ENCODE measurements around the gene CELF2.

The CELF2 gene

DNA sequence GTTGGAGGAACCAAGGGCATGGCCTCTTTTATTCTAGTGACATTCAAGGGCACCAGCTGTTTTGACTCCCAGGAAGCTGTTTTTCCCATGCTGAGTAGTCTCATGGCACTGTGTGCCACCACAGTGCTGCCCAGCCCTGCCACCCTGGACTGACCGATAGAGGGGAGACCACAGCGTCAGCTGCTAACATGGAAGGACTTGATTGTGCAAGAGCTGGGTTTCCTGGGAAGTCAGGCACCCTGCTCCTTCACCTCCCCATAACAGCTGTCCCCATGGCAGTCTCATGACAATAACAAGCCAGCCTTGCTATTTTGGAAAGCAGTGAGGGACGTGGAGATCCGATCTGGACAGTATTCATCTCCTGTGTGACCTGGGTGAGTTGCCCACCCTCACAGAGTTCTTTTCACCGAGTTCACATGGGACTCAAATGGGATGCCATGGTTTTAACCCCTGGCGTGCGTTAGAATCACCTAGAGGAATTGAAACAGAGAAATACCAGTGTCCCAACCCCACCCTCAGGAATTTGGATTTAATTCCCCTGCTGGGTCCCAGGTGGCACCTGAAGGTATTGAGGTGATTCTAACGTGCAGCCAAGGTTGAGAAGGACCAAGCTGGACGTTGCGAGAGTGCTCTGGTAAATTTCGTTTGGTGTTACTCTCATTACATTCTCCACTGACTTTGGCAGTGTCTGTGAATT is 174.8 kb downstream of the CELF2 start:
- H3K27ac ChIP-seq: no peak overlapping the region
- no peak for TF ChIP-seq ZFX (IDR thresholded peaks at IDR 0.05)
- no peak for TF ChIP-seq CTCF (conservative IDR thresholded peaks at IDR 0.05)

- TF ChIP-seq CTCF (conservative IDR thresholded peaks at IDR 0.05) (no peak), ZFX (IDR thresholded peaks at IDR 0.05) (no peak)
- H3K27ac ChIP-seq: no peak overlapping the region
Observed at GRCh38 chr10:11193001-11193551, 175.4 kb downstream of the CELF2 start.

DNA sequence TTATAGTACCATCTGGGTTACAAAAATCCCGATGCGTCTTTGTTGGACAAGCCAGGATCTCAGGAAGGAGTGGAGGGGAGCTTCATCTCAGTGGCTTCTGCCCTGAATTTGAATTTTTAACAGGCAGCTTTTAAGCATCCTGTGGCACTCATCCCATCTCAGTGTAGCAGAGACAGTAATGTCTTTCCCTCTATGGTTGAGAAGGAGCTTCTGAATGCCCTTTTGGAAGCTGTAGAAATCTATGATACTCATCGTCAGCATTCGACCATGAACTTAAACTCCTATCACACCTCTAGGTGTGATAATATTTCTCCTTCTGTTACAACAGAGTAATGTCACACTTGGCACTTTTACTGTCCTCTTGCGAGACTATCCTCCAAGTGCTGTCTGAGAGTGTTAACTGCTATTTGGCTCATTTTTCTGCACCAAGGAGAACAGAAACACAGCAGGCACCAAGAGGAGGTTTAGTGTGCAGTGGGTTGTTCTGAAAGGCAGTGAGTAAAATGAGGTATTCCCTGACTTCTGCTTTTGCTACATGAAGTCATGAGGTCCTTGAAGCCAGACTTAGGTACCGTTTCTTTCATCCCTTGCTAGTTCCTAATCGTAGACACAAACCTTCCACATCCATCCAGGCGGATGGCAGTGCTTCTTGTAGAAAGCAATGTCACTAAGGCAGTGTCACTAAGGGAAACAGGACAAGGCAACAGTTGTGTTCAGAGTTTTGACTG is 177.4 kb downstream of the CELF2 start:
- TF ChIP-seq ZFX (IDR thresholded peaks at IDR 0.05) (no peak), CTCF (conservative IDR thresholded peaks at IDR 0.05) (no peak)

DNA sequence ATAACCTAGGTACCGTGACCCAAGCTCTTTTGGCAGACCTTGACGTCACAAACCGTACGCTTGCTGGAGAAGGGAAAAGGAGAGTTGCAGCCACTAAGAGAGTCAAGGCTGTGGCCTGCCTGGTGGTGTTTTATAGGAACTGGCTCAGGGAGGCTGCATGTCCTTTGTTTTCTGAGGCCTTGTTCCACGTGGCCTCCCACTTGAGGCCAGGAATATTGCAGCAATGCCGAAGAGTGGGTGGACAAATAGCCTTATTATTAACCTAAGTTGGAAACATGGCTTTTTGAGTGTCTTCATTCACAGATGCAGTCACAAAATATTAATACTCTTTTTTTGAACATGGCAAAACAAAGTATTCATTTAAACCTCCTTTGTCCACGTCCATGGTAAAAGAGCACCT is 178.0 kb downstream of the CELF2 start:
- no peak for TF ChIP-seq ZFX (IDR thresholded peaks at IDR 0.05)
- TF ChIP-seq CTCF (conservative IDR thresholded peaks at IDR 0.05): no peak

More for the DNA sequence above, 177.4 kb downstream of the CELF2 start:
- H3K27ac ChIP-seq: no peak overlapping the region

DNA sequence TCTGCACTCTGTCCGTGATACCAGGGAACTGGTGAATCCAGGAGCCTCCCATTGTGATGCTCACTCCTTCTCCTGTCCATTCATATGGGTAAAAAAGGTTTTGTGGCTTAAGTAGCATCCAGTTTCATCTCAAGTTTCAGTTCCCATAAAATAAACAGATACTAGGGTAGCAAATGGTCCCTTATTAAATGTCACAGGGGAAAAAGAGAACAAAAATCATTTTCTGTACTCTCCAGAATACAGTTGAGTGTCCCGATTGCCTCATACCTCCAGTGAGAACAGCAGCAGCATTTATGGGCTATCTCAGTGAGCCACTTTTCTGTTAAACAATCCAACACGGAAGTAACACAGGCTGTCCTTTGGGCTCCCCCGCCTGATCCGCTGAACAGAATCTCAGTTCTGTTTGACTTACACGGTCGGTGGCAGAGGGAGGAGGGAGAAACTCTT is 179.6 kb downstream of the CELF2 start:
- TF ChIP-seq ZFX (IDR thresholded peaks at IDR 0.05) (no peak), CTCF (conservative IDR thresholded peaks at IDR 0.05) (no peak)
- H3K27ac ChIP-seq: no peak overlapping the region

More for the DNA sequence above, 178.0 kb downstream of the CELF2 start:
- H3K27ac ChIP-seq: no peak overlapping the region

GRCh38 chr10:11197878-11198277 is 180.2 kb downstream of the CELF2 start:
- TF ChIP-seq ZFX (IDR thresholded peaks at IDR 0.05) (no peak), CTCF (conservative IDR thresholded peaks at IDR 0.05) (no peak)
- no peak overlapping the region for H3K27ac ChIP-seq

- no peak overlapping the region for H3K27ac ChIP-seq
- no peak for TF ChIP-seq CTCF (conservative IDR thresholded peaks at IDR 0.05)
- TF ChIP-seq ZFX (IDR thresholded peaks at IDR 0.05): no peak
Observed at GRCh38 chr10:11201911-11202310, 184.2 kb downstream of the CELF2 start.
